GM19372 (cell line): ENCODE measurements around the gene TMEM53.

Experiments
- ATAC-seq: cut with Tn5 transposase; IDR thresholded peaks from one replicate; pipeline ENCODE4 v1.9.1; 2021; ENCODE audit warnings: mild to moderate bottlenecking, low read depth, moderate library complexity; ENCODE audit not compliant: unreplicated experiment

Gene TMEM53

GRCh38 chr1:44609768-44610526 is 64.3 kb downstream of the TMEM53 start:
- no peak for ATAC-seq

- no peak for ATAC-seq
Measured at GRCh38 chr1:44609412-44609767, 64.9 kb downstream of the TMEM53 start.

- ATAC-seq, result no peak
Measured at GRCh38 chr1:44608141-44608540, 66.1 kb downstream of the TMEM53 start.

- no peak for ATAC-seq
Measured at GRCh38 chr1:44606701-44607281, 67.5 kb downstream of the TMEM53 start.

- no peak for ATAC-seq
Measured at GRCh38 chr1:44605914-44606615, 68.2 kb downstream of the TMEM53 start.

GRCh38 chr1:44604157-44604955 is 69.9 kb downstream of the TMEM53 start:
- no peak for ATAC-seq

GRCh38 chr1:44603718-44604117 is 70.6 kb downstream of the TMEM53 start:
- ATAC-seq, result no peak
